ENCODE data around the gene KYNU.
"Not testable (repeated sequence)": the region's sequence is repeated elsewhere in the genome, so short reads cannot be mapped to it uniquely, and the experiment has no call there.

The KYNU gene

GRCh38 chr2:142872882-142873724 lies 4.4 kb upstream of the KYNU start:
- DNase-seq: peak; percentile 65

DNA sequence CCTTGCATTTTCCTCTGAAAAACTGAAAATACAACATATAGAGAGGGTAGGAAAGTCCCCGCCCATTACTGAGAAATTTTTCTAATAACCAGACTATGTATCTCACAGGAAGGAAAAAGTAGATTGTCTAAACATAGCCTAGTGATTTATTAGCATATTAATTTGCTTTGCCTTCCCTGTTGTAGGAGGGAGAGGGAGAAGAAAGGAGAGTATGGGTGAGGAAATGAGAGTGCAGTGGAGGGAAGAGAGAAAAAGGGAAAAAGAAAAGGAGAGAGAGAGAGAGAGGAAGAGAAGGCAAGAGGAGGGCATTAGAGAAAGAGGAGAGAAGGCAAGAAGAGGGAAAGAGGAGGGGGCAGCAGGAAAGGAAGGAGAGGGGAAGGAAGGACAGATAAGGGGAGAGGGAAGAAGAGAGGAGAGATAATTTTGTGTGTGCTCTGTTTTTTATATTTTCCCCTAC lies 3.6 kb upstream of the KYNU start:
- no peak for DNase-seq

DNA sequence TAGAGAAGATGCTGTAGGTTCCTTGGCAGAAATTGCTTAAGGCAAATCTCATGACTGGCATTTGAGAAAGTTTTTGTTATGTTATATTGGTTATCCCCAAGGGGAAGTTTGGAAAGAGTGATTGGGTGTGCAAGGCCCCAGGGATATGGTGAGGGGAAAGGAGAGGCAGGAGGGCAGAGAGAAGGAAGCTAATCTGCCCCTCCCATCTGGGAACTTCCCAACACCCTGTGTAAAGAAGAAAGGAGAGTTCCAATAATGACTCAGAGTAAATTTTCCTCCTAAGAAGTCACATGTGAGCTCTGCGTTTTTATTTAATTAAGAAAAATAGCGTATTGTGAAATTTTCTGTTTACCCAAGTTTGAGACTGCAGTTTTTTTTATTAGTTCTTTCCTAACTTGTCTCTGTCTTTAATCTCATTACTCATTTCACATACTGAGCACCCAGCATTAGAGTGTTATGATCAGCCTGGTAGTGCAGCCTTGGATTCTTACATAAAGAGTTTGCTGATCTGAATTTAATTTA lies 3.1 kb upstream of the KYNU start:
- DNase-seq: peak; percentile 48

GRCh38 chr2:142875010-142875409 lies 2.5 kb upstream of the KYNU start:
- no peak for DNase-seq

GRCh38 chr2:142875652-142876051 lies 1.8 kb upstream of the KYNU start:
- DNase-seq: no peak

DNA sequence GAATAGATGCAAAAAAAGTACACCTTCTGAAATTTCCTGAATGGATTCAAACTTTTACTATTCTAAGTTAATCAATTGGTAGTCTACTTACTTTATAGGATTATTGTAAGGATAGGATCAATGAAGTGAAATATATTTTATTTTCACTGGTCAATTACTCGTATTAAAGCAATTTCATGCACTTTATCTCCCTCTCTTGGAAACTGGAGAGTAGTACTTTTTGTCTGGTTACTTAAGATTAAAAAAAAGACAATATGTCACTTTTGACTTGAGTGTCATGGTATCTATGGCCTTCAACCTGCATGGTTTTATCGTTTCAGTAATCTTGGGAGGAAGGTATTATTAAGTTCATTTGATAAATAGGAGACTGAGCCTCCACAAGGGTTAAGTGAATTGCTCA lies 1.0 kb upstream of the KYNU start:
- no peak for DNase-seq

- no peak for DNase-seq
Measured at GRCh38 chr2:142878031-142878678, 691 bp downstream of the KYNU start.

GRCh38 chr2:142879151-142879550 lies 1.7 kb downstream of the KYNU start:
- DNase-seq: no peak

DNA sequence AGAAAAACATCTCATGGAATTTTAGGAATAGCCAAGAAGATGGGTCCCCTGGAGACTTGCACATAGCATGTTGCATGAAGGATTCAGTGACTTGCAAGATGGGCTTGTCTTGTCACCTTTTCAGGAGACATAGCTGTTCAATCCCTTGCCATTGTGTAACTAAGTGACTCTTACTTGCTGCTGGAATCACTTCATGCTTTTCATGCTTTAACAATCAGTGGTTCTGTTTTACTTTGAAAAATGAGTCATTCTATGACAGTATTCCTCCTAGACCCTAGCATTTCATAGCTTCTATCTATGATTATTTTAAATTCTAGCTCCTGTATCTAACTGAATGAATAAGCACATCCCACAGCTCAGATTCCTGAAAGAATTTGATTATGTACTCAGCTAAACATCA lies 2.8 kb downstream of the KYNU start:
- DNase-seq: no peak

- DNase-seq: no peak
Measured at GRCh38 chr2:142881619-142882018, 4.2 kb downstream of the KYNU start.

DNA sequence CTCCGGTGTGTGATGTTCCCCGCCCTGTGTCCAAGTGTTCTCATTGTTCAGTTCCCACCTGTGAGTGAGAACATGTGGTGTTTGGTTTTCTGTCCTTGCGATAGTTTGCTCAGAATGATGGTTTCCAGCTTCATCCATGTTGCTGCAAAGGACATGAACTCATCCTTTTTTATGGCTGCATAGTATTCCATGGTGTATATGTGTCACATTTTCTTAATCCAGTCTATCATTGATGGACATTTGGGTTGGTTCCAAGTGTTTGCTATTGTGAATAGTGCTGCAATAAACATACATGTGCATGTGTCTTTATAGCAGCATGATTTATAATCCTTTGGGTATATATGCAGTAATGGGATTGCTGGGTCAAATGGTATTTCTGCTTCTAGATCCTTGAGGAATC lies 5.0 kb downstream of the KYNU start:
- DNase-seq: not testable (repeated sequence)

DNA sequence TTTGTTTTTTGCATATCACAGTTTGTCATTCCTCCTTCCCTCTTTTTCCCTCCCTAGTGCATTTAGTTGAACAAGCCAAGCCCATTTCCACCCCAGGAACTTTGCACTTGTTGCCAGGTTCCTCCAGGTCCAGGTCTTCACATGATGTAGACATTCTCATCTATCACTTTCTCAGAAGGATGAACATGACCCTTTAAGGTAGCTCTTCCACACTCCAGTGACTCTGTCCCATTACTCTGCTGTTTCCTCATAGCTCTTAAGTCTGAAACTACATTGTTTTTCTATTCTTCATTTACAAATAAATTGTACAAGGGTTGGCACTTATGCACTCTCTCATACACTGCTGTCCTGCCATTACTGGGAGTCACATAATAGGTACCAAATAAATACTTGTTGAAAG lies 6.1 kb downstream of the KYNU start:
- no peak for DNase-seq

- no peak for DNase-seq
Measured at GRCh38 chr2:142885543-142885942, 8.1 kb downstream of the KYNU start.

- peak; percentile 63 for DNase-seq
Measured at GRCh38 chr2:142892715-142893114, 15.3 kb downstream of the KYNU start.

DNA sequence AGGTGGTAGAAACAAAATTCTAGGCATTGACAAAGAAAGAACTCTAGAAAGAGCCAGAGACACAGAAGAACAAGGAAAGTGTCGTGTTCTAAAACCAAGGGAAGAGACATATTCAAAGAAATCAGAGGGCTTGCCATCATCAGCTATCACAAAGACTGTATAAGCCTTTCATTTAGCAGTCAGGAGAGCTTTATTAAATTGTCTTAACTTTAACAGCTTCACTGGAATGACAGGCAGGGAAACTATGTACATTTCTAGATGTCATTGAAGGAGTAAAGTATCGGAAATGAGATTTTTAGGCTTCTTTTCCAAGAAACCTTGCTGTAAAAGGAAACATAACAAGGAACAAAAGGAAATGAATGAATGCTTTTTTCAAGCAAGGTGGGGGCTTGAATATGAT lies 15.8 kb downstream of the KYNU start:
- no peak for DNase-seq

DNA sequence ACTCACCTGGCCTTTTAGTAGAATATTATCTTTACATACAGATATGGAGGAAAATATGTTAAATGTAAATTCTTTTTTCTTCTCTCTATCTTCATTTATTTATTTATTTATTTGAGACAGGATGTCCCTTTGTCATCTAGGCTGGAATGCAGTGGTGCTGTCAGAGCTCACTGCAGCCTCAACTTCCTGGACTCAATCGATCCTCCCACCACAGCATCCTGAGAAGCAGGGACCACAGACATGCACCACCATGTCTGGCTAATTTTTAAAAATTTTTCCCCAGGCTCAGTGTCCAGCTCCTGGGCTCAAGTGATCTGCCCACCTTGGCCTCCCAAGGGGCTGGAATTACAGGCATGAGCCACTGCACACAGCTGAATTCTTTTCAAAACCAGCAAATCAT lies 20.3 kb downstream of the KYNU start:
- DNase-seq: no peak

- not testable (repeated sequence) for DNase-seq
Measured at GRCh38 chr2:142900327-142900726, 22.9 kb downstream of the KYNU start.

DNA sequence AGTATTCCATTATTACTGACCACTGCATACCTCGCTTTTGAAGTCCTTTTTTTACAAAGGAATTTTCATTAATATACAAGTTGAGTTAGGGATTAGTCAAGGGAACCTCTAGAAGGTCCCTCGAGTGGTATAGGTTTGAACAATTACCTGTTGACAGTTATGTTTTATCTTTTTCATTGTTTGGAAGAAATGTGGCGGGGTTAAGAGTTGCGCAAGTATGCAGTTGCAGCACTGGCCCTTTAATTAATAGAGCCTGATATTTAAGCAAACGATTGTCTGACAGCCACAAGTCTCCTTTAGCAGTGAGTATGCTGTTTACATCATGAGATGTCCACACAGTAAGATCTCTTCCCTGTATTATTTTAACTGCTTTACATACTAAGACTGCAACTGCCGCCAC lies 24.3 kb downstream of the KYNU start:
- no peak for DNase-seq

GRCh38 chr2:142903726-142904125 lies 26.3 kb downstream of the KYNU start:
- not testable (repeated sequence) for DNase-seq

- DNase-seq: no peak
Measured at GRCh38 chr2:142907653-142908052, 30.2 kb downstream of the KYNU start.

- no peak for DNase-seq
Measured at GRCh38 chr2:142914507-142915313, 37.2 kb downstream of the KYNU start.

DNA sequence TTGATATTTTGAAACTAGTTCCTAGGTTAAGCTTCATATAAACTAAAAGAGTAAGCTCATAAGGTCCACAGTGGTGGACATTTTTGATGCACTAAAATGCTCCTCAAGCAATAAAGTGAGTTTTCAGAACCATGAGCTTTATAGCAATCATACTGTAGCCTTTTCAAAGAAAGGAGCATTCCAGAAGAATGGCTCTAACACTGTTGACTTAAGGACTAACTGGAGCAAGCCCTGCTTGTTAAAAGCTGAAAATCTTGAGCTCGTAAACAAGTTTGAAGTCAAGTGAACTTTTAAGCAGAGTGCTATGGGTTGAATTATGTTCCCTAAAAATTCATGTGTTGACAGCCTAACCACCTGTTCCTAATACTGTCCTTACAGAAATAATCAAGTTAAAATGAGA lies 38.0 kb downstream of the KYNU start:
- no peak for DNase-seq

- DNase-seq: no peak
Measured at GRCh38 chr2:142918624-142919023, 41.2 kb downstream of the KYNU start.
